PC-3 (cell line): ENCODE measurements around the gene RHBDL2.

Experiments
- EZH2 ChIP-seq: fragments of 300-600 bp; sonication (generic); IDR thresholded peaks from one replicate; pipeline ENCODE4 v1.6.1; 2017; ENCODE audit warnings: antibody characterized with exemption, mild to moderate bottlenecking, low read length; ENCODE audit not compliant: unreplicated experiment
- TF ChIP-seq, protein P1 (sequence below): fragments of 300-600 bp; sonication (generic); conservative IDR thresholded peaks from 2 replicates; pipeline ENCODE4 v1.5.1; 2017; ENCODE audit warnings: antibody characterized with exemption, low read depth, mild to moderate bottlenecking, low read length

DNA sequence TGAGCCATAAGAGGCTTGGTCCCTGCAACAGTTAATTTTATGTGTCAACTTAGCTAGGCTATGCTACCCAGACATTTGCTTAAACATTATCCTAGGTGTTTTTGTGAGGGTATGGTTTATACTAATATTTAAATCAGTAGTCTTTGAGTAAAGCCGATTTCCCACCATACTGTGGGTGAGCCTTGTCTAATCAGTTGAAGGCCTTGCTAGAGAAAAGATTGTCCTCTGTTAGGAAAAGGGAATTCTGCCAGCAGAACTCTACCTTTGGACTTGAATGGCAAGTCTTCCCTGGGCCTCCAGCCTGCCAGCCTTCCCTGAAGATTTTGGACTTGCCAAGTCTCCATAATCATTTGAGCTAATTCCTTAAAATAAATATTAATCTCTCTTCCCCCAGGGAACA is 23.9 kb downstream of the RHBDL2 start:
- TF ChIP-seq, protein P1, sequence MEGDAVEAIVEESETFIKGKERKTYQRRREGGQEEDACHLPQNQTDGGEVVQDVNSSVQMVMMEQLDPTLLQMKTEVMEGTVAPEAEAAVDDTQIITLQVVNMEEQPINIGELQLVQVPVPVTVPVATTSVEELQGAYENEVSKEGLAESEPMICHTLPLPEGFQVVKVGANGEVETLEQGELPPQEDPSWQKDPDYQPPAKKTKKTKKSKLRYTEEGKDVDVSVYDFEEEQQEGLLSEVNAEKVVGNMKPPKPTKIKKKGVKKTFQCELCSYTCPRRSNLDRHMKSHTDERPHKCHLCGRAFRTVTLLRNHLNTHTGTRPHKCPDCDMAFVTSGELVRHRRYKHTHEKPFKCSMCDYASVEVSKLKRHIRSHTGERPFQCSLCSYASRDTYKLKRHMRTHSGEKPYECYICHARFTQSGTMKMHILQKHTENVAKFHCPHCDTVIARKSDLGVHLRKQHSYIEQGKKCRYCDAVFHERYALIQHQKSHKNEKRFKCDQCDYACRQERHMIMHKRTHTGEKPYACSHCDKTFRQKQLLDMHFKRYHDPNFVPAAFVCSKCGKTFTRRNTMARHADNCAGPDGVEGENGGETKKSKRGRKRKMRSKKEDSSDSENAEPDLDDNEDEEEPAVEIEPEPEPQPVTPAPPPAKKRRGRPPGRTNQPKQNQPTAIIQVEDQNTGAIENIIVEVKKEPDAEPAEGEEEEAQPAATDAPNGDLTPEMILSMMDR, result no peak
- TF ChIP-seq EZH2, result no peak
